SIG-M5 (cell line): Measurements from ENCODE around the gene TSPAN12.

Experiments
- DNase-seq: peaks from one replicate; lab custom pipeline; 2025; lab: John Stamatoyannopoulos, UW

Gene TSPAN12

GRCh38 chr7:120742372-120742771 is 115.6 kb downstream of the TSPAN12 start:
- no peak for DNase-seq

DNA sequence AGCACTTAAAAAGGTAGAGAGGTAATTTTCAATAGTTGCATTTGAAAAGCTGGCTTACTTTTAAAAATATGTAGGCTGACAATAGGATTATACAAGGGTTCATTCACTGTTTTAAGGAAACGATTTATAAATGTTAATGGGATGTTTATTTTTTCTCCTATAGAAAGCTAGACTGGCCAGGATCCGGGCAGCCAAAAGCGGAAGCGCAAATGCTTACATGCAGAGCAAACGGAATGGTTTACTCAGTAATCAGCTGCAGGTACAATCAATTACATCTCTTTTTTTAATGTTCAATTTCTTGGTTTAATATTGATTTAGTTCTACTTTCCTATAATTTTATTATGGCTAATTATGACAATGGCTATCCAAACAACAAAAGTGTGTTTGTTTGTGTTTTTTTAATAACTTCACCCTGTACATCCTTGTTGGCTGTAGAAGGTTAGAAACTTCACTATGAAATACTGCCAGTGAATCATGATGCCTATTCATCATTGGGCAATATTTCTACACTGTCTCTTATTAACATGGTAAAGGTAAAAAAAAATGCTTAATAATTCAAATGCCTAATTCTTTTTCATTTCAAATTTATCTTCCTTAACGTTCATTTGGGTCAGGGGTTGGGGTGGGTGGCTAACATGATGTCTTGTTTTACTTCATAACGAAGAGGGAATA is 116.4 kb downstream of the TSPAN12 start:
- no peak for DNase-seq

- DNase-seq = no peak
These were observed 117.6 kb downstream of the TSPAN12 start for GRCh38 chr7:120740348-120740747.

- no peak for DNase-seq
These were observed 119.1 kb downstream of the TSPAN12 start for GRCh38 chr7:120738816-120739215.
